ENCODE data around the gene FBLN7.

FBLN7 gene

DNA sequence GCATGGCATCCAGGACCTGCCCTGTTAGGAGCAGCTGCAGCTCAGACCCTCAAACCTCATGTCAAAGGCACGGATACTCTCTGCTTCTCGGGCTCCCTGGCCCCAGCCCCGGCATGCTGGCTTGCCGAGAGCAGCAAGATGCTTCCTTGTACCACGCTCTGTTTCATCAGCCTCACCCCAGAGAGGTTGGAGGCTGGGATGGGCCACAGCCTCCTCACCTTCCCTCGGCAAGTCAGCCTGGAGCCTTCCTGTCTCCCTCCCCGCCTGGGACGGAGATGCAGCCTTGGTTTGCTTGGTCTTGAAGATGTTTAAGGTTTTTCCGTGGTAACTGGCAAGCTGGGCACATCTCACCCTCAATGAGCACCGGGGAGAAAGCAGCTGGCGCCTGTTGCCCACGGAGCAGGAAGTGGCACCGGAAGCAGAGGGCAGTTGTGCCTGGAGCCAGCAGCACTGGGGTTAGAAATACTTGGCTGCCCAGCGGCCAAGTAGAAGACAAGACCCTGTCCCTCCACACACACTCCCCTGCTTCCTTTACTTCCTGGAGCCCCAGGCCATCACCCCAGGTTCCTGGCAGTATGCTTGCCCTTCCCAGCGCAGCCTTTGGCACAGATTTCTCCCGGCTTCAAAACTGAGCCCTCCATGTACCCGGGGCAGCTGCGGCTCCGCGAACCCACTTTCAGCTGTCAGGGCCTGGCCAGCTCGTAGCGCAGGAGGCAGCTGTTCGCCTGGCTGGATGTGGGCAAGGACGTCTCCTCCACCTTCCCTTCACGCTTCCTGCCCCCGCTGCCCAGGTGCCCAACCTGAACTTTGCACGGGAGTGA is 17.4 kb downstream of the FBLN7 start:
- Histone ChIP-seq H3K4me3 (ENCODE audit: low read length) (no peak overlapping the region), H3K36me3 (ENCODE audit: insufficient read depth, low read length) (no peaks in the 10 kb centered on the region), H3K9me3 (ENCODE audit: low read length) (no peaks in the 10 kb centered on the region), H3K4me1 (ENCODE audit: insufficient read depth, low read length) (peaks cover 5% of the 10 kb centered on the region), H2AFZ (ENCODE audit: low read depth, low read length) (no peak overlapping the region), H3K27me3 (ENCODE audit: insufficient read depth, low read length) (no peaks in the 10 kb centered on the region)

DNA sequence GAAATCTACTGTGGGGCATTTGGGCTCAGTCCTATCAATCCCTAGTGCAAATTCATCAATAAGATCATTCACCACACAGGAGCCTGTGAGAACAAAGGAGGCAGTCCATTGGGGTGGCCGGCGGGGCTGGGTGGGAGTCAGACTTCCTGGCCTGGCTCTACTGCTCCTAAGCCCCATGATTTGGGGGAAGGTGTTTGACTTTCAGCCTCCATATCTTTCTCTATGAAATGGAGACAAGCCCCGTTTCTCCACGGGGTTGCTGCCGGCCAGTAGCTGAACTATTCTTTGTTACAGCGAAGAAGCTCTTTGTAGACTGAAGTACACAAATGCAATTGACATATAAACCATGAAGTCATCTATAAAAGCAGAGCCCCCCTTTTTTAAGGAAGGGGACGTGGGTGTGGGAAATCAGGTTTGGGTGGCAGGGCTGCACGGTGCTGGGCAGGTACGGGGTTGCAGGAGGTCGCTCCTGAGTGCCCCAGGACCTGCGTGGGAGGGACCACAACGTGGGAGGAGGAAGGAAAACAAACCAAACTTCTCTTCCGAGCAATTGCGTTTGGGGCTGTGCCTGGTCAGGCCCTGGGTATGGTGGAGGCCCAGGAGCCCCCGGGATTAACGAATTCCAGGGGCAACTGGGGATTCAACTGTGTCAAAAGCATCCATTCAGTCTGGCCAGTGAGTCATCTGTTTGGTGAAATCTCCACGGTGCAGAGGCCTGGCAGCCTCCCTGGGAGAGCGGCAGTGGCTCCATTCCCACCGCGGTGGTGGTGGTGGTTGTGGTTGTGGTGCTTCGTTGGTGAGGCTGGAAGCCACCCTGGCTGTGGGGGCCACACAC is 18.2 kb downstream of the FBLN7 start:
- no peaks in the 10 kb centered on the region for H3K9me3 ChIP-seq (ENCODE audit: low read length)
- no peaks in the 10 kb centered on the region for H3K36me3 ChIP-seq (ENCODE audit: insufficient read depth, low read length)
- no peak overlapping the region for H2AFZ ChIP-seq (ENCODE audit: low read depth, low read length)
- H3K4me1 ChIP-seq (ENCODE audit: insufficient read depth, low read length): no peaks in the 10 kb centered on the region
- H3K27me3 ChIP-seq (ENCODE audit: insufficient read depth, low read length): no peaks in the 10 kb centered on the region
- no peak overlapping the region for H3K4me3 ChIP-seq (ENCODE audit: low read length)

DNA sequence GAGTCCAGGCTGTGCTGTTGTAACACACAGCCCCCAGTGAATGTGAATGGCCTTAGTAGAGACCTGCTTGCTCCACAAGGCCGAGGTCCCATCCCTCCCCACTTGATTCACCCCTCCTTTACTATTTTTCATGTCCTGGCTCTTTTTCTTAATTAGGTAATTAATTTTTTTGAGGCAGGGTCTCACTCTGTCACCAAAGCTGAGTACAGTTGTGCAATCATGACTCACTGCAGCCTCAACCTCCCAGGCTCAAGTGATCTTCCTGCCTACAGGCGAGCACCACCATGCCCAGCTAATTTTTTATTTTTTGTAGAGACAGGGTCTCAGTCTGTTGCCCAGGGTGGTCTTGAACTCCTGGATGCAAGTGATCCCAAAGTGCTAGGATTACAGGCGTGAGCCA is 19.3 kb downstream of the FBLN7 start:
- Histone ChIP-seq H3K4me3 (ENCODE audit: low read length) (no peak overlapping the region), H2AFZ (ENCODE audit: low read depth, low read length) (no peak overlapping the region), H3K4me1 (ENCODE audit: insufficient read depth, low read length) (no peaks in the 10 kb centered on the region), H3K9me3 (ENCODE audit: low read length) (no peaks in the 10 kb centered on the region), H3K36me3 (ENCODE audit: insufficient read depth, low read length) (no peaks in the 10 kb centered on the region), H3K27me3 (ENCODE audit: insufficient read depth, low read length) (no peaks in the 10 kb centered on the region)

DNA sequence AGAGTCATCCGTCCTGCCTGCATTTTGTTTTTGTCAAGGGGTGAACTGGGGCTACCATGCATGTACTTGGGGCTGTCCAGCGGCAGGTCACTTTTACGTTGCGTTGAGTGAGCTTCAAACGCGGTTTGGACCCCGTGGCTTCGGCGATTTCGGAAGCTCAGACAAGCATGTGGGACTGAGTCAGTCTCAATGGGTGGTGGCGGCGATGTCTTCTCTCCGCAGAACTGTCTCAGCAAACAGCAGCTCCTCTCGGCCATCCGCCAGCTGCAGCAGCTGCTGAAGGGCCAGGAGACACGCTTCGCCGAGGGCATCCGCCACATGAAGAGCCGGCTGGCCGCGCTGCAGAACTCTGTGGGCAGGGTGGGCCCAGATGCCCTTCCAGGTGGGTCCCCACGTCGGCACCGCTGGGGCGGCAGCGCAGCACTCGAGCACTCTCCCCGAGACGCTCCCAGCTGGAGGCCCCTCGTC is 21.3 kb downstream of the FBLN7 start:
- Histone ChIP-seq H3K4me3 (ENCODE audit: low read length) (no peak overlapping the region), H3K4me1 (ENCODE audit: insufficient read depth, low read length) (no peaks in the 10 kb centered on the region), H2AFZ (ENCODE audit: low read depth, low read length) (no peak overlapping the region), H3K27me3 (ENCODE audit: insufficient read depth, low read length) (no peaks in the 10 kb centered on the region), H3K9me3 (ENCODE audit: low read length) (no peaks in the 10 kb centered on the region), H3K36me3 (ENCODE audit: insufficient read depth, low read length) (no peaks in the 10 kb centered on the region)

DNA sequence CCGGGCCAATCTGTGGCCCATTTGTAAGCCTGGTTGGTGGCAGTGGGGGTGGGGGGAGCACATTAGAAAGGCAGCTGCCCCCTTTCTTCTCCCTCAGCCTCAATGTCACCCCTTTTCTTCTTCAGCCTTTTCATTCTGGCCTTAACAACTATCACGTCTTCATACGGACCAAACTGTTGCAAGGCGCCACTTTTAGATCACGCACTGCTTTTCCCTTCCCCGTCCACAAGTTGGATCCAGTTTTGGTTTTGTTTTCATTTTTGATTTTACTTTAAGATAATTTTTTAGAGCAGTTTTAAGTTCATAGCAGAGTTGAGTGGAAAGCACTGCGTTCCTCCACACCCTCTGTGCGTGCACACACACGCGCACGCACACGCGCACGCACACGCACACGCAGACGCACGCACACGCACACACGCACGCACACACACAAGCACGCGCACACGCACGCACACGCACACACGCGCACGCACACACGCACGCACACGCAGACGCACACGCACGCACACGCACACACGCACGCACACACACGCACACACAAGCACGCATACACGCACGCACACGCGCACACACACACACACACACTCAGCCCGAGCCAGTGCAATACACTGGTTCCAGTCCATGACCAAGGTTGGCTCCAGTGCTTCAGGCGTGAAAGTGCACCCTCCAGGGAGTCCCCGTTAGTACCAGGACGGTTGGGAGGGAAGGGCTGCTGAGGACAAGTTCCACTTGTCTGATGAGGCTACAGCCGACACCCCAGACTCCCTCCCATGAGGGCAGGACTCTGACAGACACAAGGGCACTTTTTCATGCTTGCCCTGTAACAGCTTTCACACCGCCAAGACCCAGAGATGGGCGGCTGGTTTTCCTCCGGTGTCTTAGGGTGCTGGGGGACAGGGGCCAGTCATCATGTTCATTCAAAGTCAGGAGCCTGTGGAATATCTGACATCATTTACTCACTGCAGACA is 22.4 kb downstream of the FBLN7 start:
- Histone ChIP-seq H3K4me1 (ENCODE audit: insufficient read depth, low read length) (no peaks in the 10 kb centered on the region), H3K36me3 (ENCODE audit: insufficient read depth, low read length) (no peaks in the 10 kb centered on the region), H3K27me3 (ENCODE audit: insufficient read depth, low read length) (no peaks in the 10 kb centered on the region), H3K4me3 (ENCODE audit: low read length) (no peak overlapping the region), H3K9me3 (ENCODE audit: low read length) (no peaks in the 10 kb centered on the region), H2AFZ (ENCODE audit: low read depth, low read length) (no peak overlapping the region)

DNA sequence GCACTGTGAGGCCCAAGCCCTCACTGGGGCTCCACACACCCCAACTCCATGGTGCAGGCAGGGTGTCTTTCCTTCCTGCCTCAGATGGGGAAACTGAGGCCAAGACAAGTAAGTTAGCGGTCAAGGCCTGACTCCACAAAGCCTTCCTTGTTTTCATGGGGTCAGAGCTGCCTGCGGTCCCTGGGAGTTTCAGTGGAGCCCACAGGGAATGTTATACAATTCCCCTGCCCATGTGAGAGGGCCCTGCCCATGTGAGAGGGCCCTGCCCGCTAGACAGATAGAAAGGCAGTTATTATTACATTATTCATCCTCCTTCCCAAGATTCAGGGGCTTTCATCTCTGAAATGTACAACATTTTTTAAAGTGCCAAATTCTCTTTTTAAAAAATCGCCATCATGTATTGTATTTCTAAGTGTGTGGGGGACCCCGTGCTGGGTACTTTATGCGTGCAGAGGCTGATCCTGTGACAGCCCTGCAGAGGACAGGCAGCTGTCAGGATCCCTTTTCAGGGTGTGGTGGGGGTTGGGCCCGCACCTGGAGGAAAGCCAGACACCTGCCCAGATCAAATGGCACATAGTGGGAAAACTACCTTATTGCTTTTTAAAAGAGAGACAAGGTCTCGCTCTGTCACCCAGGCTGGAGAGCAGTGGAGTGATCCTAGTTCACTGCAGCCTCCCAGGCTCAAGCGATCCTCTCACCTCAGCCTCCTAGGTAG is 23.4 kb downstream of the FBLN7 start:
- no peaks in the 10 kb centered on the region for H3K27me3 ChIP-seq (ENCODE audit: insufficient read depth, low read length)
- no peak overlapping the region for H3K4me3 ChIP-seq (ENCODE audit: low read length)
- no peaks in the 10 kb centered on the region for H3K9me3 ChIP-seq (ENCODE audit: low read length)
- no peaks in the 10 kb centered on the region for H3K4me1 ChIP-seq (ENCODE audit: insufficient read depth, low read length)
- no peaks in the 10 kb centered on the region for H3K36me3 ChIP-seq (ENCODE audit: insufficient read depth, low read length)
- H2AFZ ChIP-seq (ENCODE audit: low read depth, low read length): no peak overlapping the region

DNA sequence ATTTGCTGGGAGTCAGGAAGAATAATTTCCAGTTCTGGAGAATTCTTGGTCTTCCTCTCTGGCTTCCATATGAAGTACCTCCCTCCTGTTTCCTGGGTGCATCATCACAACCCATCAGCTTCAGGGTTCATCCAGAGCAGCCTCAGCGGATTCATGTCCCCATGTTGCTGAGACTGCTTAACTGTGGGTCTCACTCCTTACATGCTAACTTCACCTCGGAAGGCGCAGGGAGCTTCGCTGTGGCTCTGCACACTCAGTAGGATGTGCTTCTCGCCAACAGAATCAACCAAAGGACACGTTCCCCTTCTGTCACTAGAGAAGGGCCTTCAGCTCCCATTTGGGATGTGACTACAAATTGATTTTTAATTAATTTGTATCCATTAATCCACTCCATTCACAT is 24.2 kb downstream of the FBLN7 start:
- no peak overlapping the region for H3K4me3 ChIP-seq (ENCODE audit: low read length)
- no peaks in the 10 kb centered on the region for H3K9me3 ChIP-seq (ENCODE audit: low read length)
- no peaks in the 10 kb centered on the region for H3K4me1 ChIP-seq (ENCODE audit: insufficient read depth, low read length)
- no peak overlapping the region for H2AFZ ChIP-seq (ENCODE audit: low read depth, low read length)
- no peaks in the 10 kb centered on the region for H3K36me3 ChIP-seq (ENCODE audit: insufficient read depth, low read length)
- no peaks in the 10 kb centered on the region for H3K27me3 ChIP-seq (ENCODE audit: insufficient read depth, low read length)

DNA sequence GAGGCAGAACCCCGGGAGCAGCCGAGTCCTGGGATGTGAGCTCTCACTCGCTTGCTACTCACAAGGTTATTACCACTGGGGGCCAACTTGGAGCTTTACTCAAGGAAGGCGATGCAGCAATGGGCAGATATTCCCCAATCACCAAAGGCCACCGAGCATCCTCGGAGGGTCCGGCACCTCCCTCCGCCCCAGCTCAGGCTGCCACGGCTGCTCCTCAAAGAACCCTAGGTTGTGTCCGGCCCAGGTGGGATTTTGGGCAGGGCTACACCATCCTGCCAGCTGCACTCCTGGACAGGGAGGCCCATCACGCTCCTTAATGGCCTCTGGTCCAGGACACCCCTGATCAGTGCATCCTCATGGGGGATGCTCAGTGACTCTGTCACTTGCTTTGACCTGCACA is 24.8 kb downstream of the FBLN7 start:
- H3K36me3 ChIP-seq (ENCODE audit: insufficient read depth, low read length): no peaks in the 10 kb centered on the region
- H3K27me3 ChIP-seq (ENCODE audit: insufficient read depth, low read length): no peaks in the 10 kb centered on the region
- no peak overlapping the region for H2AFZ ChIP-seq (ENCODE audit: low read depth, low read length)
- no peaks in the 10 kb centered on the region for H3K4me1 ChIP-seq (ENCODE audit: insufficient read depth, low read length)
- H3K9me3 ChIP-seq (ENCODE audit: low read length): peaks cover 1% of the 10 kb centered on the region
- no peak overlapping the region for H3K4me3 ChIP-seq (ENCODE audit: low read length)

DNA sequence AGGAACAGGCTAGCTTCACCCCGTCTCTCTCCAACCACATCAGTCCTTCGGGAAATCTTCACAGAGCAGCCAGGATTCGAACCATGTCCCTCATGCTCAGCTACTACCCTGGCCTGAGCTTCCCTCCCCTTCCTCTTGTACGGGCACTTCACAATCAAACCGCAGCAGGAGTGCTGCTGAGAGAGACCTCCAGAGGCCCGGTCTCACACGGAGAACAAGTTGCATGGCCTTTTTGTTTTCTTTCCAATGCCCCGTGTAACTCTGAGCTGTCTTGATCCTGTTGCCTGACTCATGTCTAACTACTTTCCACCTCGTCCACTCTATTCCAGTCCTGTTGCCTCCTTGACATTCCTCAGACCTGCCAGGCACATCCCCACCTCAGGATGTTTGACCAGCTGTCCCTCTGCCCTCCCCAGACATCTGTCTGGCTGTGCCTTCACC is 25.4 kb downstream of the FBLN7 start:
- no peaks in the 10 kb centered on the region for H3K4me1 ChIP-seq (ENCODE audit: insufficient read depth, low read length)
- no peaks in the 10 kb centered on the region for H3K27me3 ChIP-seq (ENCODE audit: insufficient read depth, low read length)
- no peaks in the 10 kb centered on the region for H3K36me3 ChIP-seq (ENCODE audit: insufficient read depth, low read length)
- H3K4me3 ChIP-seq (ENCODE audit: low read length): no peak overlapping the region
- H2AFZ ChIP-seq (ENCODE audit: low read depth, low read length): no peak overlapping the region
- H3K9me3 ChIP-seq (ENCODE audit: low read length): peaks cover 2% of the 10 kb centered on the region

DNA sequence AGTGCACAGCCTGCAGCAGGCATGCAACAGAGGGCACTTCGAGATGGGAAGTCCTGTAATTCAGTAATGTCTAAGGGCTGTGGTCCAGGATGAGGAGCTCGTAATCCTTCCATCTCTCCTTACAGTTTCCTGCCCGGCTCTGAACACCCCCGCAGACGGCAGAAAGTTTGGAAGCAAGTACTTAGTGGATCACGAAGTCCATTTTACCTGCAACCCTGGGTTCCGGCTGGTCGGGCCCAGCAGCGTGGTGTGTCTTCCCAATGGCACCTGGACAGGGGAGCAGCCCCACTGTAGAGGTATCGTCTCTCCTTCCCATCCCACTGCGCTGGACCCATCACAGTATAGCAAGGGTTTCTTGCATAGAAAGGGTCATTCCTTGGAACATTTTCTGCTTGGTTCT is 26.7 kb downstream of the FBLN7 start:
- Histone ChIP-seq H3K4me3 (ENCODE audit: low read length) (no peak overlapping the region), H3K9me3 (ENCODE audit: low read length) (peaks cover 2% of the 10 kb centered on the region)

DNA sequence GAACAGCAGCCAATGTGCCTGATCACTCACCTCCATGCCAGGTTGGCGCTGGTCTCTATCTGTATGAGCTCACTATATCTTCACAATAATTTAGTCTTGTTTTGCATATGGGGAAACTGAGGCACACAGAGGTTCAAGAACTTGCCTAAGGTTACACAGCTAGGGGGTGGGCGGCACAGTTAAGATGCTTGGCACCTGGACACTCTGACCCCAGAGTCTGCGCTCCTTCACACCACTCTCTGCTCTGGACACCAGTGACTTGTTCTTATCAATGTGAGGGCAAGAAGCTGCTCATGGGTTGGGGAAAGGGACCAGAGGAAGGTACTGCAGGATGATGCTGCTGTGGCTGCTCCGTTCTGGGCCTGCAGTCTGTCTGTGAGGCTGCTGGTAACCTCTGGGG is 27.1 kb downstream of the FBLN7 start:
- Histone ChIP-seq H2AFZ (ENCODE audit: low read depth, low read length) (no peak overlapping the region), H3K27me3 (ENCODE audit: insufficient read depth, low read length) (no peaks in the 10 kb centered on the region), H3K9me3 (ENCODE audit: low read length) (peaks cover 2% of the 10 kb centered on the region), H3K4me3 (ENCODE audit: low read length) (no peak overlapping the region), H3K4me1 (ENCODE audit: insufficient read depth, low read length) (no peaks in the 10 kb centered on the region), H3K36me3 (ENCODE audit: insufficient read depth, low read length) (no peaks in the 10 kb centered on the region)

More for the DNA sequence above, 26.7 kb downstream of the FBLN7 start:
- H3K4me1 ChIP-seq (ENCODE audit: insufficient read depth, low read length): no peaks in the 10 kb centered on the region
- no peaks in the 10 kb centered on the region for H3K36me3 ChIP-seq (ENCODE audit: insufficient read depth, low read length)
- H3K27me3 ChIP-seq (ENCODE audit: insufficient read depth, low read length): no peaks in the 10 kb centered on the region
- H2AFZ ChIP-seq (ENCODE audit: low read depth, low read length): no peak overlapping the region

DNA sequence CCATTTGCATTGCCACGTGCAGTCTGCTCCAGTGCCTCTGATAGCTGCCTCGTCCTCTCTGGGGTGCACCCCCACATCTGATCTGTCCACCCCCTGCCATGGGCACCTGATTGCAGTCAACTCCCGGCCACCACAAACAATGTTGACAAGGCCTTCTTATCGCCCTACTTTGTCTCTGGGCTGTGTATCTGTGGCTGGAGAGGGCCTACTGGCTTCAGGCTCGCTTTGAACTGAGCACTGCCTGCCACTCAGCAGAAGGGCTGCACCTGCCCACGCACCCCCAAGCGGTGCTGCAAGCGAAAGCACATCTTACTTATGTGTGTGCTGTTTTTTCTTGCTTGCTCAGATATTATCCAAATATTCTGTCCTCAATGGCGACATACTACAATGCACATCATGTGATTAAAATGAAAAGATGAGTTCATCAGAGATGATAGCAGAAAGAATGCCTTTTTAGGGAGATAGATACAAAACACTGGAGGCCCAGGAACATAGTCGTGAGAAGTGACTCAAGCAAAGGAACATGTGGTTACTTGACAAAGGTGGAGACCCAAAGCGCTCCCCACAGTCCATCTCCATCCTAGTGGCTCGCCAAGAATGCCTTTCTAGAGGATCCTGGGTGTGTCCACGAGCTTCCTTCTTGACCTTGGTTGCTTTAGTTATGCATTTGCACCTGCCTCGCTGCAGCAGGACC is 28.8 kb downstream of the FBLN7 start:
- Histone ChIP-seq H2AFZ (ENCODE audit: low read depth, low read length) (no peak overlapping the region), H3K4me1 (ENCODE audit: insufficient read depth, low read length) (no peaks in the 10 kb centered on the region), H3K36me3 (ENCODE audit: insufficient read depth, low read length) (no peaks in the 10 kb centered on the region), H3K4me3 (ENCODE audit: low read length) (no peak overlapping the region), H3K9me3 (ENCODE audit: low read length) (peaks cover 2% of the 10 kb centered on the region), H3K27me3 (ENCODE audit: insufficient read depth, low read length) (no peaks in the 10 kb centered on the region)

All from neuron (in vitro differentiated cells).